ENCODE data around the gene GSC2.

GSC2 gene

DNA sequence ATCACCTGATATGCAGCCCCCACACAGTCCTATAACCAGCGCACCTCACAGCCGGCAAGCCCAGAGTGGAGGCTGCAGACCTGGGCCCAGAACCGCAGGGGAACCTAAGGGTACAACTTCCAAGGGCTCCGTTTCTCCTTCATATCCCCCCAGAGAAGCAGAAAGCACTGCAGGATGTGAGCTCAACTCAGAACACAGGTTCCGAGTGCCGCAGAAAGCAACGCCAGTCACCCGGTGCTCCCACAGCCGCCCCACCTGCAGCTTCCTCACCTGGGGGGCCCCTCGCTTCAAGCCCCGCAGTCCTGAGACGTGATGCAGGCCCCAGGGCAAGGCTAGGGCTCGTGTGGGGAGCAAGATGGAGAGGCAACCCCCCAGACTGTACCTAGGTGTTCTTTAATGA lies 16.5 kb downstream of the GSC2 start:
- DNase-seq (ENCODE audit: low spot score), result no peak

DNA sequence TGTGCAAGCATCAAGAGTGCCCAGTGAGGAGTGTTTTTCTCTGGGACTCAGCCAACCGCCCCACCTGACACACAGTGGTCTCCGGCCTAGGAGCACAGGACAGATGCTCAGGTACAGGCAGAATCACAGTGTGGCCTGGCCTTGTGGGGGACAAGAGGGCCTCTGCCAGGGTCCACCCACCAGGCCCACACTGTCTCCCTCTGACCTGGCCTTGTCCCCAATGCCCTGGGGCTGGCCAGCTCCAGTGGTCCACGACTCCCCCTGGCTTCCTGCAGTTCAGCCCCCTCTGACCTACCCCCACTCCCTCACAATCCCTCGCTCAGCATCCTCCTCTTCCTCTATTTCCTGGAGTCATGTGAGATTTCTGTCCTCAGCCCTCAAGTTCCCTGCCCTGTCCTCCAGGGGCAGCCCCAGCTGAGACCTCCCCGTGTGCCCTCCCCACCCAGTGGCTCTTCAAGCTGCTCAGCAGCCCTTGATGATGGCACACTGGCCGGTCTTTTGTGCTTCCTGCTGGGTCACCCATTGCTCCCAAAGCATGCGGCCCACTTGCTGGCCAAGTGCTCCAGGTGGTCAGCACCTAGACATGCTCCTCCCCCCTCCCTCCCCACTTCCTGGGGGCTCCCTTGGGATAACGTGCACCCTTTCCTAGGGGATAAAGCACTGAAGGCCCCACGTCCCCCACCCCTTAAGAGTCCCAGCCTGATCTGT lies 17.2 kb downstream of the GSC2 start:
- DNase-seq (ENCODE audit: low spot score), result no peak

DNA sequence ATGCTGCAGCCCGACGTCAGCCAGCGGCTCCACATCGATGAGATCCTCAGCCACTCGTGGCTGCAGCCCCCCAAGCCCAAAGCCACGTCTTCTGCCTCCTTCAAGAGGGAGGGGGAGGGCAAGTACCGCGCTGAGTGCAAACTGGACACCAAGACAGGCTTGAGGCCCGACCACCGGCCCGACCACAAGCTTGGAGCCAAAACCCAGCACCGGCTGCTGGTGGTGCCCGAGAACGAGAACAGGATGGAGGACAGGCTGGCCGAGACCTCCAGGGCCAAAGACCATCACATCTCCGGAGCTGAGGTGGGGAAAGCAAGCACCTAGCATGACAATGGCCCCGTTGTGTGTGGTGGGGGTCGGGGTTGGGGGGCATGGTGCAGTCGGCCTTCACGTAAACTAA lies 17.9 kb downstream of the GSC2 start:
- DNase-seq (ENCODE audit: low spot score), result no peak

DNA sequence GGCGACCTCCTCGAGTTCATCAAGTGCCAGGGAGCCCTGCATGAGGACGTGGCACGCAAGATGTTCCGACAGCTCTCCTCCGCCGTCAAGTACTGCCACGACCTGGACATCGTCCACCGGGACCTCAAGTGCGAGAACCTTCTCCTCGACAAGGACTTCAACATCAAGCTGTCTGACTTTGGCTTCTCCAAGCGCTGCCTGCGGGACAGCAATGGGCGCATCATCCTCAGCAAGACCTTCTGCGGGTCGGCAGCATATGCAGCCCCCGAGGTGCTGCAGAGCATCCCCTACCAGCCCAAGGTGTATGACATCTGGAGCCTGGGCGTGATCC lies 18.4 kb downstream of the GSC2 start:
- no peak for DNase-seq (ENCODE audit: low spot score)

DNA sequence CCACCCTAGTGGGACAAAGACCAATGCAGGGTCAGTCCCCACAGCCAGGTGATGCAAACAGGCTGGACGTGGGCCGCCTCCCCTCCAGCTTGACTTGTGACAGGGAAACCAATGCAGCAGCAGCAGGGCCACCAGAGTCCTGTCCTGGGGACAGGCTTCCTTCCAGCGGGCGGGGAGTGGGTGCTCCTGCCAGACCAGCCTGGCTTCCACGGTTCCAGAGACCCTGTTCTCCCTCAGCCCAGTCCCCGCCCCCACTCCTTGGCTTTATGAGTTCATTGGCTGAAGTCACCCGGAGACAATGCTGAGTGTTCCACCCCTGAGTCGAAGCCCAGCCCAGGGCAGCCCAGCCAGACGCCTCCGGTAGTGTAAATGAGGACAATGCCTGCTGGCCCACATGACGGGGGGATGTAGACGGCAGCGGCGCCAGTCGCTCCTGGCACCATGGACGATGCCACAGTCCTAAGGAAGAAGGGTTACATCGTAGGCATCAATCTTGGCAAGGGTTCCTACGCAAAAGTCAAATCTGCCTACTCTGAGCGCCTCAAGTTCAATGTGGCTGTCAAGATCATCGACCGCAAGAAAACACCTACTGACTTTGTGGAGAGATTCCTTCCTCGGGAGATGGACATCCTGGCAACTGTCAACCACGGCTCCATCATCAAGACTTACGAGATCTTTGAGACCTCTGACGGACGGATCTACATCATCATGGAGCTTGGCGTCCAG lies 19.0 kb downstream of the GSC2 start, which contains the start of gene TSSK2:
TSSK2 (plus strand) TSS at position 350 of the 726 bp plus-strand sequence; CDS start at position 442, 92 bp downstream.
- no peak for DNase-seq (ENCODE audit: low spot score)

DNA sequence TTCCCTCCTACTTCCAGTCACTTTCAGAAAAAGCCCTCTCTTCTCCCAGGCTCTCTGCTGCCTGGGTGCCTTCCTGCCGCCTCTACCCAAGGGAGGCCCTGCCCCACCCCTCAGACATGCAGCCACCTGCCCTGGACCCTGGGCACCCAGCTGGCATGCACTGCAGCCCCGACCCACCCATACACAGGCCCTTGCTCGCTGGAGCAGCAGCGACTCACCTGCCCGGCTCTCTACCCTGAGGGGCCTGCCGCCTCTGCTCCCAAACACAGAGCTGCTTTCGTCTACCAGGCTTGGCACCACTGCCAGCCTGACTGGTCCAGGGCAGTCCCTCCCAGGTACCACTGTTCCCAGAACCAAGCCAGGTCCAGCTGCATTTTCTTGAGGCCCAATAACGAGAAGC lies 20.2 kb downstream of the GSC2 start:
- no peak for DNase-seq (ENCODE audit: low spot score)

DNA sequence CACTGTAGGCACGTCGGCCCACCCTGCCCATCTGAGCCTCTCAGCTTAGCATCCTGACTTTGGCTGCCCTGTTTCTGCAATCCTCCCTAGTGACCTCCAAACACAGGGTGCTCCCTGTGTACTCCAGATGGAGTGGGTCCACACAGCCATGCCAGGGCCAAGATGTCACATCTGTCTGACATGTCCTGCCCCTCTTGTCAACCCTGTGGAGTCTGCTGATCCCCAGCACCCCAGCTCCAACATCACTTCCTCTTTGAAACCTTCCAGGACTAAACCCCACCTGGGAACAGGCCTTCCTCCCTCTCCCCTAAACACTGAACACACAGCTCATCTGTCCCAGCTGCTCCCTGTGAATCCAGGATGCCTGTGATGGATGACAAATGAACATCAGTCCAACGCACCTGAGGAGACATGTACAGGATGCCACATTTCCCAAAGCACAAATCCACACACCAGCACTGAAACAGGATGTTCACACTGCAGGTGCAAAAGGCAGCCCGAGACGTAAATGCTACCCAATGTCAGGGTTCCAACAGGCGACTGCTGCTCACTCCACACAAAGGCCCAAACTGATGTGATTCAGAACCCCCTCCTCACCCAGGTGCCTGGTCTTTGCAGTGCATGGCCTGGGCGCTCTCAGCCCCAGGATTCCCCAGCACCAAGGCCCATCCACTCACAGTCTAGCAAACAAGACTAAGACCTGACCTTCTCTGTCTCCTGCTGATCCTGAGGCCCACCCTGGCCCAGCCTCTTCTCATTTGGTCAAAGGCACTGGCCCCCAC lies 21.0 kb downstream of the GSC2 start:
- DNase-seq (ENCODE audit: low spot score), result no peak

DNA sequence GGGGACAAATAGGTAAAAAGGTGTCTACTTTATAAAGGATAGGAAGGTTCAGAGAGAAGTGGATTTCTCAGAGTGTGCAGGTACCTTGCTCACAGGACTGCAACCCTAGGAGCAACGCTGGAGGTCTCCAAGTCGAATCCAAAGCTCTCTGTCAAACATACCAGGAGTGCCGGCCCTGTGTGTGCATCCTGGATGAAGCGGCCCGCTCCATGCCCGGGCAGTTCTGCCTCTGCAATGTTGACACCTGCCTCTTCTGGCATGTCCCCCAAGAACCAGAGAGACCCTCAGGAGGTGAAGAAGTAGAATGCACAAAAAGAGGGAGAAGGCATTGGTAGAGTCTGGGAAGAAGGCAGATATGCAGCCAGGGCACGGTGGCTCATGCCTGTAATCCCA lies 22.1 kb downstream of the GSC2 start:
- DNase-seq (ENCODE audit: low spot score), result no peak

DNA sequence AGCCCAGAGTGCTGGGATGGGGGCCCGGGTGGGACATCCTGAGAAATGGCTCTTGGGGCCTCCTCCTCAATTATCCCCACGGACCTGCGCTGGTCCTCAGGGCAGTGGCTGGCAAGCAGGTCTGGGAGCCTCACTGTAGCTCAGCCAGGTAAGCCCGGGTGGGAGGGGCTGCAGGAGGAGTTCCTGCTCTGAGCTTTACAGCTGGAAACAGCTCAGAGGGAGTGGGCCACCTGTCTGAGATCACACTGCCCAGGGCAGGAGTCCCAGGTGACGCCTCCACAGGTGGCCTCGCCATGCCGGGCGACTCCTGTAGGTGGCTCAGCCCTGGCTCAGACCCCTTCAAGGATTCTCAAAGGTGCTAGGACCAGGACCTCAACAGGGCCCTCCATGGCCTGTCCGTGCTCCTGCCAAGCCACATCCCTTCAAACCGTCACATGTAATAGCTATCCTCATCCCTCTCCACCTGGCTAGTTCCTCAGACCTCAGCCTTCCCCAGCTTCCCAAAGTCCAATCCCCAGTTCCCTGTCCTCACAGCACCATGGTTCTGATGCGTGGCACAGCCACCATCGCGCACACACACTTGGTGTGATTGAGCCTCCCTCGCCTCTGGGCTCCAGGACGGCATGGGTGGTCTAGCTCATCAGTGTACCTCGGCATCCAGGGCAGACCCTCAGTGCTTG lies 22.6 kb downstream of the GSC2 start:
- DNase-seq (ENCODE audit: low spot score), result no peak

DNA sequence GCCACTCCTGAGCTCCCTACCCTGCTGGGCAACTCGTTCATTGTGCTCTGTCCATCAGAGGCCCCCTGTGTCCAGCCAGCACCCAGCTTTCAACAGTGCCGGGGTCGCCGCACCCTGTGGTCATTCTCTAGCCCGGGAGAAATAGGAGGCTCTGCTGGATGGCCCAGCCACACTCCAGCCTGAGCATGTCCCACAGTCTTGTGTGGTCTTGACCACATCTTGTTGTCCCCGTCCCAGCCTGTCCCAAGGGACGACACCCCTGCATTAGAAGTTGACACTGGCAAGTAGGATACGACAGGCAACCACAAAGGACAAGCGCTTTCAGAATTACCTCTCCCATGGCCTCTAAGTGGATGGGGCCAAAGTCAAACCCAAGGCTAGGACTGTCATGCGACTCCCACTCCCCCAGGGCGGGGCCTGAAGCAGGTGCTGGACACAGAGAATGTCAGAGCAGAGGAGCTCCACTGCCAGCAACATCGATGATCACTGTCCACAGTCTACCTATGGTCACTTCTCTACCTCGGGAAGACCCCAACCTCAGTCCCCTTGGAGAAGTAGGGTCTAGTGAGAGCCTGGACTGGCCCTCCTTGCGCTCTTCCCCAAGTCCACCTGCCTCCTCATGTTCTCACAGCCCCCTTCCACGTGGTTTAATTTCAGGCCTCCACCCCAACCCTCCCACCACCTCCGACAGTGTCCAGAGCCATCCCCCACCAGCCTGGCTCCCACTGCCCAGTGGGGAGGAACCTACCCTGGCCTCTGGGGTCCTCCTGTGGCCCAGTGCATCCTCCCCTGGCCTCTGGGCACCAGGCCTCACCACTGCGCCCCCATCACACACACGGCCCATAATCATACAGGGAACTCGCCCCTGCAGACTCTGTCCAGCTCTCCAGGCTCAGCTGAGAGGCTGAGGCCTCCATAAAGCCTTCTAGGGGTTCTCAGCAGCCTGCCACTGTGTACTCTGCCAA lies 23.5 kb downstream of the GSC2 start:
- DNase-seq (ENCODE audit: low spot score), result no peak

DNA sequence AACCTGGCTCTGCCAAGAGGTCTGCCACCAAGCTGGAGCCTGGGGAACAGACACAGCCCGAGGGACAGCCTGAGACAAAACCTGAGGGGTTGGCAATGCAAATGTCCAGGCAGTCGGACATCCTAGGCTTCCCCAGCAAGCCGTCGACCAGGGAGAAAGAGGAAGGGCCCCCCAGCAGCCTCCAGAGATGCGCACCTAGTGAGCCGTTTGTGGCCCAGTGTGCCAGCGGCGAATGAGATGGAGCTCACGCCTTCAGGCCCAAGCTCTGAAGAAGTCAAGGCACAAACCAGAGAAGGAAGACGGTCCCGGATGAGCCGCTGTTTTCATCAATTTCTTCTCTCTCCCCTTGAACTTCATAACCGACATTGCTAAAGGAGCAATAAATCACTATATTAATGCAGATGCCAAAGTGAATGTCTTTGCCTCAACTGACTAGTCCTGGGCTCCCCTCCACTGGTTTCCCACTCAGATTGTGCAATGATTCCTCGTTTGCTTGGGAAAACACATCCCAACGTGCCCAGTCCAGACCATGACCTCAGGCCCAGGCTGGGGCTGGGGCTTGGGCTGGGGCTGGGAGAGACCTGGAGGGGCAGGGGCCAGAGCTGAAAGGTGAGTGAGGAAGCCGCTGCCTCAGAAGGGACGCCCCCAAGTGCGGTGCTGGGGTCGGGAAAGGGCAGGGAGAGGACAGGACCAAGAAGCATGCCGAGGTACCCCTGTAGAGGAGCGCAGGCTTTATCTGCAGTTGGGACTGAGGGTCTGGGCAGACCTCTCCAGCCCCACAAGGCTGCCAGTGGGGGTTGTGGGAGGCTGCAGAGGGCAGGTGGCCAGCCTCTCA lies 24.4 kb downstream of the GSC2 start:
- no peak for DNase-seq (ENCODE audit: low spot score)

DNA sequence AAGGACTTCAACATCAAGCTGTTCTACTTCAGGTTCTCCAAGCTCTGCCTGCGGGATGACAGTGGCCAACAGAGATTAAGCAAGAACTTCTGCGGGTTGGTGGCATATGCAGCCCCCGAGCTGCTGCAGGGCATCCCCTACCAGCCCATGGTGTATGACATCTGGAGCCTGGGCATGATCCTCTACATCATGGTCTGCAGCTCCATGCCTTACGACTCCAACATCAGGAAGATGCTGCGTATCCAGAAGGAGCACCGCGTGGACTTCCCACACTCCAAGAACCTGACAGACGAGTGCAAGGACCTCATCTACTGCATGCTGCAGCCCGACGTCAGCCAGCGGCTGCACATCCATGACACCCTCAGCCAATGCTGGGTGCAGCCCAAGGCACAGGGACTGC lies 25.1 kb downstream of the GSC2 start:
- no peak for DNase-seq (ENCODE audit: low spot score)

DNA sequence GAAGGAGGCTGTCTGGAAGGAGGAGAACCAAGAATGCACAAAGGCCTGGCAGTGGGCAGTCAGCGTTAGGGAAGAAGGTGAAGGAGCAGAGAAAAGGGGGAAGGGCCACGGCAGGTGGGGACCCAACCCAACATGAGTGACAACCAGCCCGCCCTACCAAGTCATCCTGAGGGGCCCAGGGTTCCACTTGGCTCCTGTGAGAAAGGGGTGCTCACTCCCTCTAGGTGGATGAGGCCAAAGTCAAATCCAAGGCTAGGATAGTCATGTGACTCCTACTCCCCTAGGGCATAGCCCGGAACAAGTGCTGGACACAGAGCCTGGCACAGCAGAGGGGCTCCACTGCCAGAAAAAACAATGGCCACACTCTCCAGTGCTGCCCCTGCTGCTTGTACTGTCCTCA lies 25.7 kb downstream of the GSC2 start:
- no peak for DNase-seq (ENCODE audit: low spot score)

DNA sequence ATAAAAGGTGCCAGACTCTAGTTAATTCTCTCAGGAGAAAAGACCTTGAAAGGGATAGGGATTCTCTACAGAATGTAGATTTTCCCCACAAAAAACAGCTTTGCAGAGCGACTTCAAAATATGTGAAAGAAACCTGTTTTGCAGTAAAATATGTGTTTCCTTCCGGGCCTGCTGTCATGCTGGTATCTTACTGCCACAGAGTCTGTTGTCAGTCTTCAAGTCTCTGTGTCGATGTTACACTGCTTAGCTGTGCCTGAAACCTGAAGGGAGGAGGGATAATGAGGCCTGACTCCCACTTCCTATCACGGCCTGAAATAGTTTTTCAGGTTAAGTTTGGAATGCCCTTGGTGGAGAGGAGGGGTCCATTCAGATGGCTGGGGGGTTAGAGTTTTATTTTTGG lies 26.2 kb downstream of the GSC2 start:
- DNase-seq (ENCODE audit: low spot score), result no peak

DNA sequence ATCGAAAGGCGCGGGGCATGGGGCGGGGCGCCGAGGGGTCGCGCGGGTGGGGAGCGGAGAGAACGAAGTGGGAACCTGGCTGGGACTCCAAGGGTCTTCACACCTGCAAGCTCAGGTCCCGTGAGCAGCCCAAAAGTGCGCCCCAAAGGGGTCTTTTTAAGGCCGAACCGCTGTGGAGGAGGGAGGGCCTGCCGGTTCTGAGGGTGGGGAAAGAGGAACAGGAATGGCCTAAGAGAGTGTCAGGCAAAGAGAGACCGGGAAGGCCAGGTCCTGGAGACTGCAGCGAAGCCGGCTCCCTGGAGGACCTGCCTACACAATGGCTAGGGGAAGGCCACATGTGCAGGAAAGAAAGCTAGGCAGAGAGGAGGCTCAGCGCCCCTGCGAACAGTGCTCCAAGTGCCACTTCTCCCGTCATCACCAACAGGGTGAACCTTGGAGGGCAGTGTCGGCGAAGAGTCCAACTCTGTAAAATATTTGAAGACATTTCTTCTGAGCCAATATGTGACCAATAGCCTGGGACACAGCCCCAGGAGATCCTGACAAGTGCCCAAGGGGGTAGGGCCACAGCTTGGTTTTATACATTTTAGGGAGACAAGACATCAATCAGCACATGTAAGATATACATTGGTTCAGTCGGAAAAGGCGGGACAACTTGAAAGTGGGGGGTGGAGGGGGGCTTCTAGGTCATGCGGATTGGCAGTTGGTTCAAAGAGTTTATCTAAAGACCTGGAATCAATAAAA lies 27.2 kb downstream of the GSC2 start:
- peak; percentile 38 for DNase-seq (ENCODE audit: low spot score)

DNA sequence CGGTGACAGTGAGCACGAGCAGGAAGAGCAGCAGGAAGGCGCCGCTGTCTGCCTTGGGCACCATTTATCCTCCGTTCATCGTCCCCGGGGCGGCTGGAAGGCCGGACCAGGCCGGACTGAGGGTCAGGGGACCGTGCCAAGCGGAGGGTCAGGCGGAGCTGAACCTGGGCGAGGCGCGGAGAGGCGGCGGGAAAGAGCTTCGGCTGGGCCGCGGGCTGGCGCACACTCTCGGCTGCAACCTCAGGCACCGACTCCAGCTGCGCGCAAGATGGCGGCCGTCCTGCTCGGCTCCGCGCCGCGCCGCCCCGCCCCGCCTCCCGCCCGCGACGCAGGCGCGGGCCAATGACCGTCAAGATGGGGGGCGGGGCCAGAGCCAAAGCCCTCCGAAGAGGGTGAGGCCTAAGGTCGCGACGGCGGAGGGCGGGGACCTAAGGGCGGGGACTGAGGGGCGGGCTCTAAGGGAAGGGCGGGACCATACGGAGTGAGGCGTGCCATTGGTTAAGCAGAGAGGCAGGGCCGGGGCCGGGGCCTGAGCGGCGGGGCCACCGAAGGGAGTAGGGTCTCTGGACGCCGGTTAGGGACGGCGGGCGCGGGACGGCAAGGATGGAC lies 27.8 kb downstream of the GSC2 start, which contains the start of gene DGCR2:
DGCR2 (minus strand) TSS at position 270 of the 609 bp plus-strand sequence; CDS start at position 64, 206 bp downstream.
- peak; percentile 100 for DNase-seq (ENCODE audit: low spot score)

DNA sequence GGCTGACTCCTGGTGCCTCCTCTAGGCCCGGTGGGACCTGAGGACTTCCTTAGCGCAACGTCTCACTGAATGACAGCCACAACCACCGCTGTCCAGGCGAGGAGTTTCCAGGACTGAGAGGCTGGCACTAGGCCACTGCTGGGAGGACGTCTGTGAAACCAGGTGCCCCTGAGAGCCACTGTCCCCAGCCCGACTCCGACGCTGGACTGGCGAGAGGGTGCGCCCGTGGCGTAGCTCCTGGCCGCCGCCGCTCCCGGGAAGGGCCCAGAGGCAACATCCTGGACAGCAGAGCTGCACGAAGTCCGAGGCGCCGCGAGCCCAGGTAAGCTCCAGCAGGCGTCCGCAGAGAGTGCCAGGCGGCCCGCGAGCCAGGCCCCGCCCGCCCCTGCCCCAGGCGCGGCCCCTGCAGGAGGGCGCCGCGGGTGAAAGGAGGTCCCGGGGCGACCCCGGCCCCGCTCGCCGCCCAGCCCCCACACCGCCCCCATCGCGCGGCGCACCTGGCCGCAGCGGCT lies 28.4 kb downstream of the GSC2 start:
- peak; percentile 57 for DNase-seq (ENCODE audit: low spot score)

DNA sequence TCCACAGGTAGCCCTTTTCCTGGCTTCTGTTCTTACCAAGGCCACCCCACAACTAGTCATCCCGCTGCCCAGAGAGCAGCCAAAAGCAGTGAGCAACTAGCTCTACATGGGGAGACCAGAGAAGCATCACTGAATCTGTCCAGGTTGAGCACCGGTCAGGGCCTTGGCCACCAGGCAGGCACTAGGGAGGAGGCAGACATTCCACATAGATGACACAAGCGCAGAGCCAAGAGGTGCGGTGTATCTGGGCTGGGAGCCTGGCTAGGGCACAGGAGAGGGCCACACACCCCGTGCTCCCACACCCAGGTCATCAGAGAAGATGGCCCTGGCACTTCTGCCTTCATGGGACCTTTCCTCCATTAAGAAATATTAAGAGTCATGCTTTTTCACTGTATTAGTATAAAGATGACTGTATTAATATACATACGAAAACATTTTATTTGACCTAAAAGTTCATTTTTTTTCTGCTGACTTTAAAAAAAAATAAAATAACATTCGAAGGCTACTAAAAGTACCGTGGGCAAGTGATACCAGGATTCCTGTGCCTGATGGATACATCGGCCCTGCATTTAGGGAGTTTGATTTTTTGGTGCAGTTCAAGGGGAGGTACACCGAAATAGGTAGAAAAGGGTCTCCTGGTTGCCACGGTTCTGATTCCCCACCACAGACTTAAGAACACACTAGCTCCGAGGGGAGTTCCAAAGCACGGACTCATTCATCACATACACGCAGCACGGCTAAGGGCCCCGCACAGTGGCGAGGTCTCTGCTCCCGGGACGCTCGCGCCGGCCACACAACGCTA lies 29.1 kb downstream of the GSC2 start:
- peak; percentile 70 for DNase-seq (ENCODE audit: low spot score)
